Measurements from ENCODE around the gene TOMT. TPM values are rescaled to one million over a fixed set of nuclear protein-coding genes. Genes with fewer than 3 reads are reported as not detected.

Gene TOMT
- total and polyA plus RNA-seq, 2 of the 4 experiments (the other 2 are of a cell fraction) = not detected

DNA sequence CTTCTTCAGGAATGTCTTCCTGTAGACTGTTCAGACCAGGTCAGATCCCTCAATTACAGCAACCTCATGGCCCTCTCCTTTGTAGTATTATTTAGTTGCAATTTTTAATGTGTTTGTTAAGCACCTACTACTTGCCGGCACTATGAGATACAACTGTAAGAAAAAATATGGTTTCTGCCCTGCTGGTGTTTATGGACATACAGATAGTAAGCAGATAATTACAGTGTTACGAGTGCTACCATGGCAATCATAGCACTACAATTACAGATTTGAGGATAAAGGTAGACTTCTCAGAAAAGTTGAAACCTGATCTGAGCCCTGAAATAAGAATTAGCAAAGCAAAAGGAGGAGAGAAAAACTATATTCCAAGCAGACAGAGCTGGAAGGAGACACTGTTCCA lies 22.3 kb upstream of the TOMT start:
- Histone ChIP-seq H2BK120ac (ENCODE audit: low read depth, low read length) (no peak overlapping the region), H3K27me3 (ENCODE audit: control insufficient read depth, insufficient read depth, low read length) (no peaks in the 10 kb centered on the region), H4K8ac (ENCODE audit: low read depth in 2 of 2, low read length in 2 of 2) (no peak overlapping the region), H3K9me3 (ENCODE audit: control insufficient read depth, insufficient read depth, low read length) (no peaks in the 10 kb centered on the region), H3K4ac (ENCODE audit: low read depth, low read length) (no peak overlapping the region), H3K23ac (ENCODE audit: low read depth, low read length) (no peak overlapping the region), H4K20me1 (ENCODE audit: insufficient read depth, low read length) (no peaks in the 10 kb centered on the region), H3K14ac (replicated peaks; ENCODE audit: low read depth, low read length) (no peak overlapping the region), H4K5ac (ENCODE audit: low read depth, low read length) (no peak overlapping the region), H3K27ac (ENCODE audit: insufficient read depth, low read length) (no peak overlapping the region), H3K4me3 (ENCODE audit: insufficient read depth, low read depth, low read length) (no peak overlapping the region), H3K4me1 (ENCODE audit: control insufficient read depth, insufficient read depth, low read length) (peaks cover under 1% of the 10 kb centered on the region; the same call in 1 of the 2 replicates), H3K9ac (ENCODE audit: low read depth, low read length) (no peak overlapping the region), H4K91ac (ENCODE audit: insufficient read depth, low read depth, low read length) (no peak overlapping the region), H3K56ac (ENCODE audit: extremely low read depth, insufficient read depth, low read length) (no peak overlapping the region), H3K9me1 (ENCODE audit: insufficient read depth, low read length) (no peaks in the 10 kb centered on the region), H3K36me3 (ENCODE audit: control insufficient read depth, insufficient read depth, low read length) (peaks cover 4% of the 10 kb centered on the region), H3K4me2 (ENCODE audit: low read depth, low read length) (no peak overlapping the region), H3K18ac (ENCODE audit: low read depth, low read length) (no peak overlapping the region), H2BK20ac (ENCODE audit: low read depth, low read length) (no peak overlapping the region), H2BK15ac (ENCODE audit: low read depth, low read length) (no peak overlapping the region), H3K79me1 (ENCODE audit: low read depth in 1 of 2, low read length in 2 of 2) (peaks cover 11 to 31% of the 10 kb centered on the region in 2 experiments; a peak in 3 of 4 replicates), H2AFZ (replicated peaks; ENCODE audit: low read length, poor library complexity) (no peak overlapping the region), H2AK9ac (replicated peaks; ENCODE audit: low read depth, low read length, poor library complexity) (no peak overlapping the region), H2AK5ac (ENCODE audit: low read depth, low read length) (no peak overlapping the region), H2BK5ac (ENCODE audit: low read depth, low read length, poor library complexity, severe bottlenecking) (no peak overlapping the region)
- WGBS, 2 experiments (ENCODE audit: extremely low coverage in 2 of 2, insufficient read length in 1 of 2) = no CpG with 5 or more reads among the region's 2 CpGs
- dilution Hi-C loops (cut with HindIII; ENCODE audit: low sequenced_read_pairs, unreplicated experiment) = no loop called here
- ATAC-seq (ENCODE audit: low read depth) (no peak), DNase-seq (no peak)
- intact Hi-C loops (cut with micrococcal nuclease) = no loop called here
- TF ChIP-seq POLR2A (IDR thresholded peaks at IDR 0.05; ENCODE audit: low read depth, low read length) (no peak), RCOR1 (IDR thresholded peaks at IDR 0.05; ENCODE audit: insufficient replicate concordance, low read length) (no peak), MAZ (IDR thresholded peaks at IDR 0.05; ENCODE audit: borderline replicate concordance, low read depth, low read length) (no peak), FOS (IDR thresholded peaks at IDR 0.05; ENCODE audit: low read depth, low read length) (no peak), MAFK (IDR thresholded peaks at IDR 0.05; ENCODE audit: low read depth, low read length) (no peak), RAD21 (IDR thresholded peaks at IDR 0.05; ENCODE audit: low read length) (no peak), CHD1 (IDR thresholded peaks at IDR 0.05; ENCODE audit: low read depth, low read length) (no peak), MXI1 (IDR thresholded peaks at IDR 0.05; ENCODE audit: borderline replicate concordance, low read depth, low read length) (no peak), NFE2L2 (IDR thresholded peaks at IDR 0.05; ENCODE audit: low read depth, low read length) (no peak), CEBPB (IDR thresholded peaks at IDR 0.05; ENCODE audit: low read depth, low read length) (no peak), BHLHE40 (IDR thresholded peaks at IDR 0.05; ENCODE audit: low read depth, low read length) (no peak), SMC3 (IDR thresholded peaks at IDR 0.05; ENCODE audit: low read depth, low read length) (no peak), RFX5 (IDR thresholded peaks at IDR 0.05; ENCODE audit: low read depth, low read length) (no peak)
- TF ChIP-seq, protein P1, sequence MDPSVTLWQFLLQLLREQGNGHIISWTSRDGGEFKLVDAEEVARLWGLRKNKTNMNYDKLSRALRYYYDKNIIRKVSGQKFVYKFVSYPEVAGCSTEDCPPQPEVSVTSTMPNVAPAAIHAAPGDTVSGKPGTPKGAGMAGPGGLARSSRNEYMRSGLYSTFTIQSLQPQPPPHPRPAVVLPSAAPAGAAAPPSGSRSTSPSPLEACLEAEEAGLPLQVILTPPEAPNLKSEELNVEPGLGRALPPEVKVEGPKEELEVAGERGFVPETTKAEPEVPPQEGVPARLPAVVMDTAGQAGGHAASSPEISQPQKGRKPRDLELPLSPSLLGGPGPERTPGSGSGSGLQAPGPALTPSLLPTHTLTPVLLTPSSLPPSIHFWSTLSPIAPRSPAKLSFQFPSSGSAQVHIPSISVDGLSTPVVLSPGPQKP (IDR thresholded peaks at IDR 0.05; ENCODE audit: borderline replicate concordance, low read depth, low read length) = no peak
- TF ChIP-seq, protein P2, sequence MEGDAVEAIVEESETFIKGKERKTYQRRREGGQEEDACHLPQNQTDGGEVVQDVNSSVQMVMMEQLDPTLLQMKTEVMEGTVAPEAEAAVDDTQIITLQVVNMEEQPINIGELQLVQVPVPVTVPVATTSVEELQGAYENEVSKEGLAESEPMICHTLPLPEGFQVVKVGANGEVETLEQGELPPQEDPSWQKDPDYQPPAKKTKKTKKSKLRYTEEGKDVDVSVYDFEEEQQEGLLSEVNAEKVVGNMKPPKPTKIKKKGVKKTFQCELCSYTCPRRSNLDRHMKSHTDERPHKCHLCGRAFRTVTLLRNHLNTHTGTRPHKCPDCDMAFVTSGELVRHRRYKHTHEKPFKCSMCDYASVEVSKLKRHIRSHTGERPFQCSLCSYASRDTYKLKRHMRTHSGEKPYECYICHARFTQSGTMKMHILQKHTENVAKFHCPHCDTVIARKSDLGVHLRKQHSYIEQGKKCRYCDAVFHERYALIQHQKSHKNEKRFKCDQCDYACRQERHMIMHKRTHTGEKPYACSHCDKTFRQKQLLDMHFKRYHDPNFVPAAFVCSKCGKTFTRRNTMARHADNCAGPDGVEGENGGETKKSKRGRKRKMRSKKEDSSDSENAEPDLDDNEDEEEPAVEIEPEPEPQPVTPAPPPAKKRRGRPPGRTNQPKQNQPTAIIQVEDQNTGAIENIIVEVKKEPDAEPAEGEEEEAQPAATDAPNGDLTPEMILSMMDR (conservative IDR thresholded peaks at IDR 0.05; ENCODE audit: low read depth, low read length) = no peak
- TF ChIP-seq, protein P3, sequence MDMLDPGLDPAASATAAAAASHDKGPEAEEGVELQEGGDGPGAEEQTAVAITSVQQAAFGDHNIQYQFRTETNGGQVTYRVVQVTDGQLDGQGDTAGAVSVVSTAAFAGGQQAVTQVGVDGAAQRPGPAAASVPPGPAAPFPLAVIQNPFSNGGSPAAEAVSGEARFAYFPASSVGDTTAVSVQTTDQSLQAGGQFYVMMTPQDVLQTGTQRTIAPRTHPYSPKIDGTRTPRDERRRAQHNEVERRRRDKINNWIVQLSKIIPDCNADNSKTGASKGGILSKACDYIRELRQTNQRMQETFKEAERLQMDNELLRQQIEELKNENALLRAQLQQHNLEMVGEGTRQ (IDR thresholded peaks at IDR 0.05; ENCODE audit: low read depth, low read length) = no peak
- BruUV-seq (replicated peaks) = no TSS peak
- ChIA-PET CTCF (no interaction called here), POLR2A (ENCODE audit: unreplicated experiment) (no interaction called here)
- in situ Hi-C loops (cut with MboI; ENCODE audit: low sequenced_read_pairs) = no loop called here

Data from IMR-90 (cell line).